Measurements from ENCODE around the gene EZR.

DNA sequence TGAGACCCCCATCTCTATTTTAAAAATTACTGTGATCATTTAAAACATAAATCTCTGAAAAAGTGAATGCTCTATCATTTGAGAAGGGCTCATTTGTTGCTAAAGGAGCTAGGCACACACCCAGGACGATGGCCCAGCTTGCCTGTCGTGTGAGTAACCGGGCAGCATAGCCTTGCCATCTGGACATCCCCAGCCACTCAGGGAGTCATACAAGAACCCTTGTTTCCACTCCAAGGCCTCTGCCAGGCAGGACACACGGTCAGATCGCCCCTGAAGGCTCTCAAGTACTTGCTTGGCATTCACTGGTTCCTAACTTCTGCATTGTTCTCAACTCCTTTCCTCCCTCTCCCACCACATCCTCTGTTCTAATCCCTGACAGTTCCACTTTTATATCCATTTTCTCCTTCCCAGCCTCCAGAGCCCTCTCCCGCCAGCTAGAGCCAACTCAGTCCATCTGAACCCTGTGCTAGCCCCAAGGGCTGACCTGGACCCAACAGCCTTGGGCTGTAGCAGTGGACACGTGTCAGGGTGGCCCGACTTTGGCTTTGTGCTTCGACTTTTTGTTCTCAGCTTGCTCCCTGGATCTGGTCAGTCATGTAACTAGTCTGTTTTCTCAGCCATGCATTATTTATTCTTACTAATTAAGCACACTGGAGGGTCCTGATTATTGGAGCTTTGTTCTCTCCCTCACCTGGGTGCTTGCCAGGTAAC is 15.7 kb upstream of the EZR start:
- TF ChIP-seq, protein P1, sequence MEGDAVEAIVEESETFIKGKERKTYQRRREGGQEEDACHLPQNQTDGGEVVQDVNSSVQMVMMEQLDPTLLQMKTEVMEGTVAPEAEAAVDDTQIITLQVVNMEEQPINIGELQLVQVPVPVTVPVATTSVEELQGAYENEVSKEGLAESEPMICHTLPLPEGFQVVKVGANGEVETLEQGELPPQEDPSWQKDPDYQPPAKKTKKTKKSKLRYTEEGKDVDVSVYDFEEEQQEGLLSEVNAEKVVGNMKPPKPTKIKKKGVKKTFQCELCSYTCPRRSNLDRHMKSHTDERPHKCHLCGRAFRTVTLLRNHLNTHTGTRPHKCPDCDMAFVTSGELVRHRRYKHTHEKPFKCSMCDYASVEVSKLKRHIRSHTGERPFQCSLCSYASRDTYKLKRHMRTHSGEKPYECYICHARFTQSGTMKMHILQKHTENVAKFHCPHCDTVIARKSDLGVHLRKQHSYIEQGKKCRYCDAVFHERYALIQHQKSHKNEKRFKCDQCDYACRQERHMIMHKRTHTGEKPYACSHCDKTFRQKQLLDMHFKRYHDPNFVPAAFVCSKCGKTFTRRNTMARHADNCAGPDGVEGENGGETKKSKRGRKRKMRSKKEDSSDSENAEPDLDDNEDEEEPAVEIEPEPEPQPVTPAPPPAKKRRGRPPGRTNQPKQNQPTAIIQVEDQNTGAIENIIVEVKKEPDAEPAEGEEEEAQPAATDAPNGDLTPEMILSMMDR (IDR thresholded peaks at IDR 0.05; ENCODE audit: low read length), result no peak
- no peak for TF ChIP-seq EZH2 (IDR thresholded peaks at IDR 0.05; ENCODE audit: borderline replicate concordance, low read length)
